Progenitor cell of endocrine pancreas (in vitro differentiated cells): ENCODE measurements around the gene GALNT1. TPM values are rescaled to one million over a fixed set of nuclear protein-coding genes. Genes with fewer than 3 reads are reported as not detected.

ENCODE experiments used
- DNase-seq: peaks from one replicate; pipeline ENCODE4 v3.0.0; 2021; ENCODE audit warnings: low spot score; ENCODE audit not compliant: unreplicated experiment
- H3K27ac Mint-ChIP-seq: 2 replicates; pipeline ENCODE4 v1.8.0; 2021; ENCODE audit warnings: mild to moderate bottlenecking, moderate library complexity, mixed read lengths
- H3K27me3 Mint-ChIP-seq: 2 replicates; pipeline ENCODE4 v1.8.0; 2021; ENCODE audit warnings: mixed read lengths
- H3K36me3 Mint-ChIP-seq: 2 replicates; pipeline ENCODE4 v1.8.0; 2022; ENCODE audit warnings: mixed read lengths; ENCODE audit not compliant: insufficient read depth
- H3K4me1 Mint-ChIP-seq: 2 replicates; pipeline ENCODE4 v1.8.0; 2021; ENCODE audit warnings: low read depth, mixed read lengths
- H3K4me3 Mint-ChIP-seq: 2 replicates; pipeline ENCODE4 v1.8.0; 2021; ENCODE audit warnings: low read depth, mild to moderate bottlenecking, moderate library complexity, mixed read lengths
- H3K9me3 Mint-ChIP-seq: 2 replicates; pipeline ENCODE4 v1.8.0; 2021; ENCODE audit warnings: low read depth, mixed read lengths
- total RNA-seq: library from RNA; stranded (reverse); gene quantifications from 2 replicates; pipeline ENCODE4 v1.2.1, GENCODE V29; 2021
- TF ChIP-seq, protein P1 (sequence below): fragments of 200-600 bp; sonication (generic); IDR thresholded peaks from one replicate; pipeline ENCODE4 v1.5.0; 2021; ENCODE audit warnings: antibody characterized with exemption, mild to moderate bottlenecking; ENCODE audit not compliant: unreplicated experiment

Gene GALNT1
- total RNA-seq, 1 donor from 2014 or later = 92.8 TPM

DNA sequence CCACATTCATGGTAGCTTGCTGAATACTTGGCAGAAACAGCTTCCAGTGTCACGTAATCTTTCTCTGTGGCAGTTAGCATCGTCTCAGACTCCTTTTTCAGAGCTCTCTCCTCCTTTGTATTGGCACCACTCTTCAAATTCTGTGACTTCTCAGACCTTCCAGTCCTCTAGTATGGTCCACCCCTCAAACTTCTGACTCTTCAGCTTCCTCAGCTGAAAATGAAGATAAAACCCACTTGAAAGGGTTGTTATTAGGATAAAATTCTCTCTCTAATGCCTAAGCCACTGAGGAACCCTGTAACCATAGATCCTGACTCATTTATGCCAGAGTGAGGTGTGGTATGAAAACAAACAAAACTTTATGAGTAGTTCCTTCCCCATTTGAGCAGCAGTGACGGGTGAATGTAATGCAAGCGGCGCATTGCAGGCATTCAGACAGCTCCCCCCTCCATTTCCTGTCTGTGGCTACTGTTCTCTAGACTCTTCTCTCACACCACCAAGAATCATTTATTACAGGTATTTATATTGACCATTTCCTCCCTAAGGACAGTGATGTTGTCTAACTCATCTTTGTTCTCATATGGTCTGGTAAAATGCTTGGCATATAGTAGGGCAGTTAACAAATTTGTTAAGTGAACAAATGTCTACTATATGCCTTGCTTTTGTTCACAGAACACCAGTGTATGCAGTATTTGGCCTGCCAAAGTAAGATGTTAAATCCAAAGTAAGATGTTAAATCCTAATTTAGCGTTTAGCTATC lies 35.3 kb downstream of the GALNT1 start:
- no peak for DNase-seq
- no peak overlapping the region for H3K27ac Mint-ChIP-seq
- H3K4me1 Mint-ChIP-seq = peaks cover 6% of the 10 kb centered on the region
- TF ChIP-seq, protein P1, sequence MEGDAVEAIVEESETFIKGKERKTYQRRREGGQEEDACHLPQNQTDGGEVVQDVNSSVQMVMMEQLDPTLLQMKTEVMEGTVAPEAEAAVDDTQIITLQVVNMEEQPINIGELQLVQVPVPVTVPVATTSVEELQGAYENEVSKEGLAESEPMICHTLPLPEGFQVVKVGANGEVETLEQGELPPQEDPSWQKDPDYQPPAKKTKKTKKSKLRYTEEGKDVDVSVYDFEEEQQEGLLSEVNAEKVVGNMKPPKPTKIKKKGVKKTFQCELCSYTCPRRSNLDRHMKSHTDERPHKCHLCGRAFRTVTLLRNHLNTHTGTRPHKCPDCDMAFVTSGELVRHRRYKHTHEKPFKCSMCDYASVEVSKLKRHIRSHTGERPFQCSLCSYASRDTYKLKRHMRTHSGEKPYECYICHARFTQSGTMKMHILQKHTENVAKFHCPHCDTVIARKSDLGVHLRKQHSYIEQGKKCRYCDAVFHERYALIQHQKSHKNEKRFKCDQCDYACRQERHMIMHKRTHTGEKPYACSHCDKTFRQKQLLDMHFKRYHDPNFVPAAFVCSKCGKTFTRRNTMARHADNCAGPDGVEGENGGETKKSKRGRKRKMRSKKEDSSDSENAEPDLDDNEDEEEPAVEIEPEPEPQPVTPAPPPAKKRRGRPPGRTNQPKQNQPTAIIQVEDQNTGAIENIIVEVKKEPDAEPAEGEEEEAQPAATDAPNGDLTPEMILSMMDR = no peak
- H3K9me3 Mint-ChIP-seq = no peaks in the 10 kb centered on the region
- H3K27me3 Mint-ChIP-seq = no peaks in the 10 kb centered on the region
- H3K4me3 Mint-ChIP-seq = no peak overlapping the region
- no peaks in the 10 kb centered on the region for H3K36me3 Mint-ChIP-seq

DNA sequence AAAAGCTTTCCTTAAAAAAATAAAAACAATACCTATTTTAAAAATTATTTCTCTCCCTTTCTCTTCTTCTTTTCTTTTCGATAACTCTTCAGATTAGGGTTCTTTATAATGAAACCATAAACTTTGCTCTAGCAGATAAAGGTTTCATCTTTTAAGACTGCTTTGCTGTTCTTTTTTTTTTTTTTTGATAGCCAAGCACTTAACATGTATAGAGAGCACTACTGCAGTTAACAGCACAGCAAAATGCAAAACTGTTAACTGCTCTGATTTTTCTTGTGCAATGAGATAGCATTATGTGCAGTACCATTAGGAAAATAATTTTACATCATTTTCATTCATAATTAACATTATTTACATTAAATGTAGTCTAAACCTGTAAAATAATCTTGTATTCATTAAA lies 36.3 kb downstream of the GALNT1 start:
- Mint-ChIP-seq H3K9me3 (no peaks in the 10 kb centered on the region), H3K4me3 (no peak overlapping the region), H3K4me1 (peaks cover 6% of the 10 kb centered on the region), H3K36me3 (no peaks in the 10 kb centered on the region), H3K27ac (no peak overlapping the region), H3K27me3 (no peaks in the 10 kb centered on the region)
- DNase-seq = no peak
- TF ChIP-seq, protein P1 = no peak

DNA sequence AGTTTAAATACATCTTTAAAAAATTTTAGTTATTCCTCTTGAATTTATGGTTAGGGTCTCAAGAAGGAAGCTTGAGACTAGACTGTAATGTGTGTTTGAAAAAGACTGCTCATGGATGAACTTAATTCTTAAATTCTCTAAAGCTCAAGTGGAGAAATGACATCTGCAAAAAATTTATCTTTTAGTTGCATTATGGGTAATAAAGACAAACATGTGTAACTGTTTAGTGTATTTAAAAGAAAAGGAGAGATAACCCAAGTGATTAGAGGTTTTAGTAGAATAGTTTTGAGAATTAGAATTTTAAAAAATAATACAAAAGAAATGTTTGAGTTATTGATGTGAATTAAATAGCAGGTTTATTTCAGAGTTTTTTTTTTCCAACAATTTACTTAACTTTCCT lies 36.7 kb downstream of the GALNT1 start:
- DNase-seq = no peak
- Mint-ChIP-seq H3K36me3 (no peaks in the 10 kb centered on the region), H3K4me3 (no peak overlapping the region), H3K27ac (no peak overlapping the region), H3K27me3 (no peaks in the 10 kb centered on the region), H3K4me1 (peaks cover 4% of the 10 kb centered on the region), H3K9me3 (no peaks in the 10 kb centered on the region)
- TF ChIP-seq, protein P1 = no peak

DNA sequence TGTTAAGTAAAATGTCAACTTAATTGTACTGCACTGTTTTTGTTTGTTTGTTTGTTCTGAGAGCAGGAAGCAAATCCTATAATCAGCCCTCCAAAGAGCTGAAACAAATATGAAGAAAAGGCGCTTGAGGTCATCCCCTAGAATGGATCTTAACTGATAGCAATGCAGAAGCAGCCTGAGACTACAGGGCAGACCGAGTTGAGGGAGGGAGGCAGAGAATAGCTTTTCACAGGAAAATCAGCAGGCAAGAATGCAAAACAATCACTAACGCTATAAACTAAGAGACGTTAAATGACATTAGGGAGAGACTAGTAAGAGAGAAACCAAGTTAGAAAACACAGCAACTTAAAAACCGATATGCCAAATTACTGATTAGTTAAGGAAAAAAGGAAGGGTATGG lies 37.2 kb downstream of the GALNT1 start:
- Mint-ChIP-seq H3K9me3 (no peaks in the 10 kb centered on the region), H3K36me3 (no peaks in the 10 kb centered on the region), H3K4me1 (peaks cover 4% of the 10 kb centered on the region), H3K27ac (no peak overlapping the region), H3K27me3 (no peaks in the 10 kb centered on the region), H3K4me3 (no peak overlapping the region)
- TF ChIP-seq, protein P1 = no peak
- DNase-seq = no peak

DNA sequence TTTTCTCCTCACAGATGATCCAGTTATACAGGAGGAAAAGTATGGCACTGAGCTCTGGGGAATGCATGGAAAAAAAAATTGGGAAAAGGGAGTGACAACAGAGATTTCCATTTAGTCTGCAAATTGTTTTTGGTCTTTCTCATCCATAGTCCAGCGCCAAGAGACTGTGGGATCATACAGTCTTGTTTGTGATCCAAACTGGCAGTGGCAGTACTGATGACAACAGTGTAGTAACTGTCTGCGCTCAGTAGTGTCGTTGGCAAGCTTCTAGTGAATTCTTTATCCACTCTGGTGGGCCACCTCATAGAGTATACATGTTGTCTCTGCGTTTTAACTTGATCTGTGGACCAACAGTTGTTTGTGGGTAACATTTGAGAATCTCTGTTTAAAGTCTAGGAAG lies 37.9 kb downstream of the GALNT1 start:
- H3K27me3 Mint-ChIP-seq = no peaks in the 10 kb centered on the region
- DNase-seq = no peak
- no peak overlapping the region for H3K27ac Mint-ChIP-seq
- no peak overlapping the region for H3K4me3 Mint-ChIP-seq
- TF ChIP-seq, protein P1 = no peak
- H3K4me1 Mint-ChIP-seq = peaks cover 4% of the 10 kb centered on the region
- H3K9me3 Mint-ChIP-seq = no peaks in the 10 kb centered on the region
- H3K36me3 Mint-ChIP-seq = peaks cover 3% of the 10 kb centered on the region
